CD14-positive monocyte (primary cell): ENCODE measurements around the gene TGM2. TPM values are rescaled to one million over a fixed set of nuclear protein-coding genes. Genes with fewer than 3 reads are reported as not detected.

ENCODE experiments used
- DNase-seq, 3 donors: peaks; one replicate each; pipeline ENCODE4 v3.0.0-alpha.2; 2011 to 2022
- H2AFZ ChIP-seq: 2 replicates; pipeline ENCODE4 v1.6.0; 2012; ENCODE audit warnings: mild to moderate bottlenecking, low read depth, low read length, inconsistent platforms; ENCODE audit not compliant: insufficient read depth, poor library complexity, severe bottlenecking
- H3K27ac ChIP-seq, 2 donors: 1 replicate in 1 of 2; 2 replicates in 1 of 2; pipeline ENCODE4 v1.5.1; 2012 to 2013; ENCODE audit warnings: low read length in 2 of 2, control low read depth in 1 of 2, inconsistent platforms in 1 of 2, low read depth in 1 of 2, mild to moderate bottlenecking in 1 of 2
- H3K27me3 ChIP-seq, 2 donors: one replicate each; pipeline versions ENCODE4 v1.6.0 to v1.6.1; 2011 to 2013; ENCODE audit warnings: low read length in 2 of 2; ENCODE audit not compliant: control insufficient read depth in 2 of 2, insufficient read depth in 2 of 2
- H3K36me3 ChIP-seq, 2 donors: replicated peaks in 1 of 2; 1 replicate in 1 of 2; 2 replicates in 1 of 2; pipeline versions ENCODE4 v1.5.1 to v1.6.1; 2012 to 2013; ENCODE audit warnings: low read length in 2 of 2, control low read depth in 1 of 2, inconsistent platforms in 1 of 2, mild to moderate bottlenecking in 1 of 2; ENCODE audit not compliant: insufficient read depth in 2 of 2, control insufficient read depth in 1 of 2
- H3K4me1 ChIP-seq, 2 donors: 1 replicate in 1 of 2; 2 replicates in 1 of 2; pipeline versions ENCODE4 v1.5.1 to v1.6.1; 2012 to 2013; ENCODE audit warnings: low read length in 2 of 2, control low read depth in 1 of 2, inconsistent platforms in 1 of 2, mild to moderate bottlenecking in 1 of 2, moderate library complexity in 1 of 2; ENCODE audit not compliant: insufficient read depth in 2 of 2, control insufficient read depth in 1 of 2
- H3K4me2 ChIP-seq: replicated peaks from 2 replicates; pipeline ENCODE3; 2012; ENCODE audit warnings: low read length, moderate library complexity, mild to moderate bottlenecking; ENCODE audit not compliant: poor library complexity, severe bottlenecking; ENCODE audit errors: extremely low read depth
- H3K4me3 ChIP-seq, 3 experiments: fragments of 200-600 bp in 1 of 3; sonication (generic) in 1 of 3; replicated peaks in 1 of 3; 1 replicate in 2 of 3; 2 replicates in 1 of 3; pipeline ENCODE4 v1.5.1; 2011 to 2013; ENCODE audit warnings: low read length in 3 of 3, mild to moderate bottlenecking in 3 of 3, control low read depth in 2 of 3, low read depth in 2 of 3, inconsistent platforms in 1 of 3, moderate library complexity in 1 of 3
- H3K79me2 ChIP-seq: 2 replicates; pipeline ENCODE4 v1.6.0; 2012; ENCODE audit warnings: mild to moderate bottlenecking, control low read depth, inconsistent platforms, low read length, moderate library complexity; ENCODE audit not compliant: insufficient read depth
- H3K9ac ChIP-seq: 2 replicates; pipeline ENCODE4 v1.6.0; 2017; ENCODE audit warnings: low read length, mild to moderate bottlenecking; ENCODE audit not compliant: insufficient read depth, poor library complexity, severe bottlenecking
- H3K9me3 ChIP-seq, 2 donors: replicated peaks in 1 of 2; 1 replicate in 1 of 2; 2 replicates in 1 of 2; pipeline versions ENCODE4 v1.5.1 to v1.6.1; 2012 to 2013; ENCODE audit warnings: low read length in 2 of 2, control low read depth in 1 of 2; ENCODE audit not compliant: control insufficient read depth in 1 of 2, insufficient read depth in 1 of 2
- H4K20me1 ChIP-seq: 2 replicates; pipeline ENCODE4 v1.6.0; 2012; ENCODE audit warnings: mild to moderate bottlenecking, low read length, control low read depth, moderate library complexity; ENCODE audit not compliant: insufficient read depth
- H3K27ac Mint-ChIP-seq, 7 donors: one replicate each; pipeline ENCODE4 v1.8.0; 2020; ENCODE audit warnings: mild to moderate bottlenecking in 7 of 7, mixed read lengths in 7 of 7, moderate library complexity in 6 of 7, inconsistent platforms in 2 of 7
- H3K27me3 Mint-ChIP-seq, 3 donors: one replicate each; pipeline ENCODE4 v1.8.0; 2021 to 2022; ENCODE audit warnings: low read depth in 3 of 3, mild to moderate bottlenecking in 3 of 3, mixed read lengths in 3 of 3, moderate library complexity in 3 of 3, inconsistent platforms in 1 of 3
- H3K36me3 Mint-ChIP-seq, 2 donors: one replicate each; pipeline ENCODE4 v1.8.0; 2020; ENCODE audit warnings: mixed read lengths in 2 of 2, inconsistent platforms in 1 of 2, mild to moderate bottlenecking in 1 of 2
- H3K4me1 Mint-ChIP-seq: one replicate; pipeline ENCODE4 v1.8.0; 2020; ENCODE audit warnings: mild to moderate bottlenecking, mixed read lengths
- H3K4me3 Mint-ChIP-seq, 2 donors: one replicate each; pipeline ENCODE4 v1.8.0; 2020; ENCODE audit warnings: mild to moderate bottlenecking in 2 of 2, mixed read lengths in 2 of 2, moderate library complexity in 1 of 2
- H3K9me3 Mint-ChIP-seq, 7 donors: one replicate each; pipeline ENCODE4 v1.8.0; 2020 to 2022; ENCODE audit warnings: mixed read lengths in 7 of 7, mild to moderate bottlenecking in 6 of 7, moderate library complexity in 6 of 7, inconsistent platforms in 2 of 7
- WGBS: methylation state at CpG from one replicate; pipeline ENCODE4 v1.1.5; 2013; ENCODE audit warnings: missing lambda C conversion rate; ENCODE audit not compliant: insufficient coverage; 5-methylcytosine and 5-hydroxymethylcytosine counted together
- intact Hi-C, 2 donors: fragments of 100-400 bp; cut with micrococcal nuclease; formaldehyde crosslinking; loops; one replicate each; pipeline versions ENCODE4 v1.15.0 to v1.15.1; 2023
- polyA plus RNA-seq, 3 donors: library from polyadenylated mRNA; depleted of rRNA in 1 of 3; unstranded in 2 of 3; stranded (reverse) in 1 of 3; fragments of 300-500 nt in 2 of 3; fragments of >200 nt in 1 of 3; fragmentation: Illumina TruSeq in 2 of 3; gene quantifications; 1 replicate in 2 of 3; 2 replicates in 1 of 3; pipeline ENCODE4 v1.2.3, GENCODE V29; 2012 to 2021
- TF ChIP-seq, protein P1 (sequence below): fragments of 200-600 bp; IDR thresholded peaks from one replicate; pipeline ENCODE4 v1.8.0; 2022; ENCODE audit warnings: antibody characterized with exemption, mild to moderate bottlenecking

The TGM2 gene
- polyA plus RNA-seq, 3 donors = 0.47 to 1.7 (median 1.6) TPM

DNA sequence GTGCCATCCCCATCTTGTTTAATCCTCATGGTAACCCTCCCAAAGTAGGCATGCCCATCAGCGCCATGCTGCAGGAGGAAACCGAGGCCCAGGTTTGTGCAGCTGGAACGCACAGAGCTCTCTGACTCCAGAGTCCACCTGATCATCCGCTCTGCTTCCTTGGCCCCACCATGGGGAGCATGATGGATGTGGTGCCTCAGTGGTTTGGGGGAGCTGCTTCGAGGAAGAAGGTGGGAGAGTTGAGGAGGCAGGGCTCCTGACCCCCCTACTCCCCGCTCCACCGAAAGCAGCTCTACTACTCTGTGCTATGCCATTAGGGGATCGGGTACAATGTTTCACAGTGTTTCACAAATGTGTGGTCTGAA lies 52.2 kb downstream of the TGM2 start:
- Mint-ChIP-seq H3K9me3 (no peaks in the 10 kb centered on the region), H3K4me3 (no peak overlapping the region), H3K4me1 (peaks cover 53% of the 10 kb centered on the region), H3K27ac (no peak overlapping the region), H3K36me3 (peaks cover 0 to 1% of the 10 kb centered on the region in 2 donors), H3K27me3 (no peaks in the 10 kb centered on the region)
- Histone ChIP-seq H2AFZ (peak overlapping the region; percentile 4), H3K27me3 (no peaks in the 10 kb centered on the region), H4K20me1 (no peaks in the 10 kb centered on the region), H3K79me2 (no peaks in the 10 kb centered on the region), H3K4me2 (no peak overlapping the region), H3K9me3 (no peaks in the 10 kb centered on the region), H3K4me1 (peaks cover 13 to 21% of the 10 kb centered on the region in 2 donors), H3K36me3 (no peaks in the 10 kb centered on the region), H3K27ac (no peak overlapping the region), H3K9ac (no peak overlapping the region), H3K4me3 (no peak overlapping the region)
- TF ChIP-seq, protein P1, sequence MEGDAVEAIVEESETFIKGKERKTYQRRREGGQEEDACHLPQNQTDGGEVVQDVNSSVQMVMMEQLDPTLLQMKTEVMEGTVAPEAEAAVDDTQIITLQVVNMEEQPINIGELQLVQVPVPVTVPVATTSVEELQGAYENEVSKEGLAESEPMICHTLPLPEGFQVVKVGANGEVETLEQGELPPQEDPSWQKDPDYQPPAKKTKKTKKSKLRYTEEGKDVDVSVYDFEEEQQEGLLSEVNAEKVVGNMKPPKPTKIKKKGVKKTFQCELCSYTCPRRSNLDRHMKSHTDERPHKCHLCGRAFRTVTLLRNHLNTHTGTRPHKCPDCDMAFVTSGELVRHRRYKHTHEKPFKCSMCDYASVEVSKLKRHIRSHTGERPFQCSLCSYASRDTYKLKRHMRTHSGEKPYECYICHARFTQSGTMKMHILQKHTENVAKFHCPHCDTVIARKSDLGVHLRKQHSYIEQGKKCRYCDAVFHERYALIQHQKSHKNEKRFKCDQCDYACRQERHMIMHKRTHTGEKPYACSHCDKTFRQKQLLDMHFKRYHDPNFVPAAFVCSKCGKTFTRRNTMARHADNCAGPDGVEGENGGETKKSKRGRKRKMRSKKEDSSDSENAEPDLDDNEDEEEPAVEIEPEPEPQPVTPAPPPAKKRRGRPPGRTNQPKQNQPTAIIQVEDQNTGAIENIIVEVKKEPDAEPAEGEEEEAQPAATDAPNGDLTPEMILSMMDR = no peak
- intact Hi-C loops = loop anchor here (5.0 kb wide), 3 partner anchors 36 to 109 kb away; partner anchors contain the start of gene TGM2 (in 1 of the 2)
- no peak for DNase-seq
- WGBS = 96% methylated on average over 4 of the region's 8 CpGs

DNA sequence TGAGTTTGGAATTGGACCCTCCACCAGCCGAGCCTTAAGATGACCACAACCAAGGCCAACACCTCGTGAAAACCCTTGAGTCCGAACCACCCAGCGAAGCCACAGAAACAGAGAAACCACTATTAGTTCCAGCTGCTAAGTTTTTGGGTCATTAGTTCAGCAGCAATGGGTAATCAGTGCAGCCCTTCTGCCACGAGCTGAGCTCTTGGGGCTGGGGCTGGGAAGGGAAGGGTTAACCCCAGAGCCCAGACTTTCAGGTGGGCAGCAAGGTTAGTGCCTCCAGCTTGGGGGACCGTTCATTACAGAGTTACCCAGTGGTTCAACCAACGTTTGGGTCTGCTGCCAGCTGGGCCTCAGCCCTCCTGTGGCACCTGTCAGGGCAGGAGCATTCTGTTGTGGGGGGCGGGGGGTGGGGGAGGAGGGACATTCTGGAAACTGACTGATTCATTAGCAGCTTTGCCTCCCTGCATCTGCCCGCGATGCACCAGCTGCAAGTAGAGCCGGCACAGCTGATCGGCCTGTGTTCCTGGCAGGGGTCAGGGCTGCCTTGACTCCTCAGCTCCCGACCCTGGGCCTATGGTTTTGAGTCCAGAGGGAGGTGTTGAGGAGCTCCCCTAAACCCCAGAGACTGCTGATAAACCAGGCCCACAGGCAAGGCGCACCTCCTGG lies 52.7 kb downstream of the TGM2 start:
- Histone ChIP-seq H3K27ac (no peak overlapping the region), H3K9me3 (no peaks in the 10 kb centered on the region), H3K36me3 (no peaks in the 10 kb centered on the region), H3K9ac (no peak overlapping the region), H3K4me1 (peaks cover 10 to 20% of the 10 kb centered on the region in 2 donors), H3K4me3 (no peak overlapping the region), H3K4me2 (no peak overlapping the region), H2AFZ (no peak overlapping the region), H4K20me1 (no peaks in the 10 kb centered on the region), H3K79me2 (no peaks in the 10 kb centered on the region), H3K27me3 (no peaks in the 10 kb centered on the region)
- 98% methylated on average over 14 of the region's 14 CpGs for WGBS
- H3K27ac Mint-ChIP-seq = peak overlapping the region in 1 of 7 donors; percentile 38
- peaks cover 0 to 1% of the 10 kb centered on the region in 2 donors for H3K36me3 Mint-ChIP-seq
- TF ChIP-seq, protein P1 = no peak
- no peak for DNase-seq
- H3K4me3 Mint-ChIP-seq = no peak overlapping the region
- intact Hi-C loops = loop anchor here (5.0 kb wide), 3 partner anchors 35 to 110 kb away; partner anchors contain the start of gene TGM2 (in 1 of the 2)
- no peaks in the 10 kb centered on the region for H3K9me3 Mint-ChIP-seq
- H3K4me1 Mint-ChIP-seq = peaks cover 48% of the 10 kb centered on the region
- H3K27me3 Mint-ChIP-seq = no peaks in the 10 kb centered on the region
